HG02884 (cell line): Measurements from ENCODE around the gene TRAM2.

Experiments used
- ATAC-seq: cut with Tn5 transposase; IDR thresholded peaks from one replicate; pipeline ENCODE4 v1.9.1; 2021; ENCODE audit warnings: mild to moderate bottlenecking, moderate library complexity; ENCODE audit not compliant: unreplicated experiment

The TRAM2 gene

GRCh38 chr6:52571099-52571755 is 5.6 kb downstream of the TRAM2 start:
- ATAC-seq = no peak

GRCh38 chr6:52570291-52570700 is 6.6 kb downstream of the TRAM2 start:
- no peak for ATAC-seq

GRCh38 chr6:52568320-52568719 is 8.5 kb downstream of the TRAM2 start:
- no peak for ATAC-seq

- ATAC-seq = no peak
Observed at GRCh38 chr6:52566853-52567279, 10.0 kb downstream of the TRAM2 start.

- peak; percentile 43 for ATAC-seq
Observed at GRCh38 chr6:52566201-52566600, 10.7 kb downstream of the TRAM2 start.

GRCh38 chr6:52564856-52565255 is 12.0 kb downstream of the TRAM2 start:
- no peak for ATAC-seq

GRCh38 chr6:52562911-52563310 is 13.9 kb downstream of the TRAM2 start:
- ATAC-seq = no peak

GRCh38 chr6:52560462-52560861 is 16.4 kb downstream of the TRAM2 start:
- ATAC-seq = no peak

- ATAC-seq = no peak
Observed at GRCh38 chr6:52558266-52559000, 18.4 kb downstream of the TRAM2 start.

- ATAC-seq = no peak
Observed at GRCh38 chr6:52557389-52558265, 19.2 kb downstream of the TRAM2 start.

GRCh38 chr6:52555518-52556233 is 21.2 kb downstream of the TRAM2 start:
- ATAC-seq = no peak

- no peak for ATAC-seq
Observed at GRCh38 chr6:52554684-52555280, 22.1 kb downstream of the TRAM2 start.

- no peak for ATAC-seq
Observed at GRCh38 chr6:52553719-52554118, 23.1 kb downstream of the TRAM2 start.

- ATAC-seq = no peak
Observed at GRCh38 chr6:52553158-52553557, 23.7 kb downstream of the TRAM2 start.

- peak; percentile 97 for ATAC-seq
Observed at GRCh38 chr6:52552278-52552643, 24.6 kb downstream of the TRAM2 start.

GRCh38 chr6:52551483-52552277 is 25.2 kb downstream of the TRAM2 start:
- ATAC-seq = no peak

- no peak for ATAC-seq
Observed at GRCh38 chr6:52550870-52551269, 26.0 kb downstream of the TRAM2 start.

GRCh38 chr6:52550014-52550575 is 26.8 kb downstream of the TRAM2 start:
- ATAC-seq = no peak

- ATAC-seq = no peak
Observed at GRCh38 chr6:52549428-52549827, 27.4 kb downstream of the TRAM2 start.
